ENCODE data around the gene ZDHHC16.

ZDHHC16 gene

GRCh38 chr10:97482381-97482780, 36.4 kb downstream of the ZDHHC16 start:
- no peak for DNase-seq

GRCh38 chr10:97483506-97483905, 37.5 kb downstream of the ZDHHC16 start:
- DNase-seq, result no peak

GRCh38 chr10:97483921-97484320, 37.9 kb downstream of the ZDHHC16 start:
- no peak for DNase-seq

- no peak for DNase-seq
These were observed 39.8 kb downstream of the ZDHHC16 start for GRCh38 chr10:97485647-97486281.

GRCh38 chr10:97490592-97490991, 44.6 kb downstream of the ZDHHC16 start:
- no peak for DNase-seq

- DNase-seq, result no peak
These were observed 48.2 kb downstream of the ZDHHC16 start for GRCh38 chr10:97494151-97494550.

GRCh38 chr10:97494863-97495506, 49.0 kb downstream of the ZDHHC16 start:
- DNase-seq, result no peak

GRCh38 chr10:97497572-97498075, 51.6 kb downstream of the ZDHHC16 start:
- peak; percentile 48 for DNase-seq

- DNase-seq, result peak; percentile 98
These were observed 52.3 kb downstream of the ZDHHC16 start, which contains the start of gene MMS19 for GRCh38 chr10:97498076-97498840. MMS19 (minus strand) TSS chr10:97498422; CDS start chr10:97498384, 38 bp downstream.

GRCh38 chr10:97498841-97499560, 53.0 kb downstream of the ZDHHC16 start, which contains the start of gene UBTD1:
UBTD1 (plus strand) TSS chr10:97498924; CDS start chr10:97499204, 280 bp downstream.
- peak; percentile 21 for DNase-seq

- DNase-seq, result no peak
These were observed 53.8 kb downstream of the ZDHHC16 start for GRCh38 chr10:97499561-97500296.

- DNase-seq, result no peak
These were observed 54.3 kb downstream of the ZDHHC16 start for GRCh38 chr10:97500297-97500575.

- no peak for DNase-seq
These were observed 56.9 kb downstream of the ZDHHC16 start for GRCh38 chr10:97502916-97503315.

- DNase-seq, result no peak
These were observed 57.4 kb downstream of the ZDHHC16 start for GRCh38 chr10:97503406-97503805.

- no peak for DNase-seq
These were observed 59.2 kb downstream of the ZDHHC16 start for GRCh38 chr10:97505152-97505551.

- DNase-seq, result no peak
These were observed 60.4 kb downstream of the ZDHHC16 start for GRCh38 chr10:97506199-97506991.
